Fibroblast of lung (primary cell): Measurements from ENCODE around the gene ADA. TPM values are rescaled to one million over a fixed set of nuclear protein-coding genes. Genes with fewer than 3 reads are reported as not detected.

Experiments
- DNase-seq, 2 donors: peaks; one replicate each; pipeline versions ENCODE4 v3.0.0 to v3.0.0-alpha.2; 2010; ENCODE audit warnings: low read depth in 2 of 2
- H2AFZ ChIP-seq: 2 replicates; pipeline ENCODE4 v1.5.1; 2012; ENCODE audit warnings: low read length, control low read depth, inconsistent platforms
- H3K27ac ChIP-seq: 2 replicates; pipeline ENCODE4 v1.5.1; 2011; ENCODE audit warnings: low read length, control low read depth; ENCODE audit not compliant: insufficient read depth
- H3K27me3 ChIP-seq: 2 replicates; pipeline ENCODE4 v1.5.1; 2011; ENCODE audit warnings: mild to moderate bottlenecking, low read length; ENCODE audit not compliant: control insufficient read depth, insufficient read depth
- H3K36me3 ChIP-seq: 2 replicates; pipeline ENCODE4 v1.5.1; 2011; ENCODE audit warnings: low read length; ENCODE audit not compliant: control insufficient read depth, insufficient read depth
- H3K4me1 ChIP-seq: 2 replicates; pipeline ENCODE4 v1.5.1; 2011; ENCODE audit warnings: low read length; ENCODE audit not compliant: control insufficient read depth, insufficient read depth; ENCODE audit errors: extremely low read depth
- H3K4me2 ChIP-seq: 2 replicates; pipeline ENCODE4 v1.5.1; 2011; ENCODE audit warnings: low read length, control low read depth; ENCODE audit not compliant: insufficient read depth; ENCODE audit errors: extremely low read depth
- H3K4me3 ChIP-seq, 4 experiments: fragments of 200-600 bp in 1 of 4; sonication (generic) in 1 of 4; replicated peaks in 1 of 4; 2 replicates each; pipeline ENCODE4 v1.5.1; 2011 to 2016; ENCODE audit warnings: low read length in 4 of 4, low read depth in 3 of 4, mild to moderate bottlenecking in 3 of 4, control low read depth in 2 of 4, inconsistent platforms in 1 of 4, mixed read lengths in 1 of 4; ENCODE audit not compliant: insufficient read depth in 1 of 4; ENCODE audit errors: control extremely low read depth in 1 of 4
- H3K79me2 ChIP-seq: 2 replicates; pipeline ENCODE4 v1.5.1; 2012; ENCODE audit warnings: mild to moderate bottlenecking, low read length, inconsistent platforms; ENCODE audit not compliant: control insufficient read depth, insufficient read depth
- H3K9ac ChIP-seq: 2 replicates; pipeline ENCODE4 v1.5.1; 2011; ENCODE audit warnings: mild to moderate bottlenecking, low read length, control low read depth; ENCODE audit not compliant: insufficient read depth
- H3K9me3 ChIP-seq: 2 replicates; pipeline ENCODE4 v1.5.1; 2012; ENCODE audit warnings: low read depth, low read length; ENCODE audit not compliant: control insufficient read depth, insufficient read depth
- H4K20me1 ChIP-seq: 2 replicates; pipeline ENCODE4 v1.5.1; 2011; ENCODE audit warnings: low read length; ENCODE audit not compliant: control insufficient read depth, insufficient read depth; ENCODE audit errors: extremely low read depth
- EZH2 ChIP-seq: IDR thresholded peaks from 2 replicates; pipeline ENCODE4 v1.5.1; 2012; ENCODE audit warnings: low read length, control low read depth, mild to moderate bottlenecking; ENCODE audit errors: missing control alignments
- polyA plus RNA-seq, 2 donors: library from polyadenylated mRNA; depleted of rRNA in 1 of 2; stranded (reverse) in 1 of 2; unstranded in 1 of 2; fragments of >200 nt; gene quantifications; 2 replicates each; pipeline ENCODE4 v1.2.1, GENCODE V29; 2011 to 2012; ENCODE audit warnings: missing spikeins in 1 of 2
- total RNA-seq: library from RNA; depleted of rRNA; stranded (reverse); fragments of >200 nt; gene quantifications from 2 replicates; pipeline ENCODE4 v1.2.1, GENCODE V29; 2014
- TF ChIP-seq, protein P1 (sequence below), 2 donors: IDR thresholded peaks in 1 of 2; conservative IDR thresholded peaks in 1 of 2; 1 replicate in 1 of 2; 2 replicates in 1 of 2; pipeline ENCODE4 v1.5.1; 2011 to 2012; ENCODE audit warnings: low read length in 2 of 2, control low read depth in 1 of 2, inconsistent platforms in 1 of 2, low read depth in 1 of 2, mild to moderate bottlenecking in 1 of 2

The ADA gene
- total and polyA plus RNA-seq, 2 donors (not counting 1 experiment from before 2014, with no cell fraction given): 5.4 to 21.9 TPM

DNA sequence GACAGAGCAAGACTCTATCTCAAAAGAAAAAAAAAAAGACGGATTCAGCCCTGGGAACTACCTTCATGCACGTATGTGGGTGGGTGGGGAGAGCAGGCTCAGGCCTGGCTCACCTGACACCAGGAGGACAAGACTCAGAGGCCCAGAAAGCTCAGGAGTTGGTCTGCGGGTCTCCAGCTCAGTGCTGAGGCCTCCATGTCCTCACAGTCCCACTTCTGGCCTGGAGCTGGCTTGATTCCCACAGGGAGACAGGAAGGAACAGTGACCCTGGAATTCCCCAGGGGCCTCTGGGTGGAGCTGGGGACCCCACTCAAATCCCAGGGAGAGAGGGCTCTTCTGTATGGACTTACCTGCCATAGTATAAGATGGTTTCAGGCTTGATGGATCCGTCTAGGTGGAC lies 15.6 kb downstream of the ADA start:
- H3K36me3 ChIP-seq: no peaks in the 10 kb centered on the region
- no peaks in the 10 kb centered on the region for H3K79me2 ChIP-seq
- TF ChIP-seq, protein P1, sequence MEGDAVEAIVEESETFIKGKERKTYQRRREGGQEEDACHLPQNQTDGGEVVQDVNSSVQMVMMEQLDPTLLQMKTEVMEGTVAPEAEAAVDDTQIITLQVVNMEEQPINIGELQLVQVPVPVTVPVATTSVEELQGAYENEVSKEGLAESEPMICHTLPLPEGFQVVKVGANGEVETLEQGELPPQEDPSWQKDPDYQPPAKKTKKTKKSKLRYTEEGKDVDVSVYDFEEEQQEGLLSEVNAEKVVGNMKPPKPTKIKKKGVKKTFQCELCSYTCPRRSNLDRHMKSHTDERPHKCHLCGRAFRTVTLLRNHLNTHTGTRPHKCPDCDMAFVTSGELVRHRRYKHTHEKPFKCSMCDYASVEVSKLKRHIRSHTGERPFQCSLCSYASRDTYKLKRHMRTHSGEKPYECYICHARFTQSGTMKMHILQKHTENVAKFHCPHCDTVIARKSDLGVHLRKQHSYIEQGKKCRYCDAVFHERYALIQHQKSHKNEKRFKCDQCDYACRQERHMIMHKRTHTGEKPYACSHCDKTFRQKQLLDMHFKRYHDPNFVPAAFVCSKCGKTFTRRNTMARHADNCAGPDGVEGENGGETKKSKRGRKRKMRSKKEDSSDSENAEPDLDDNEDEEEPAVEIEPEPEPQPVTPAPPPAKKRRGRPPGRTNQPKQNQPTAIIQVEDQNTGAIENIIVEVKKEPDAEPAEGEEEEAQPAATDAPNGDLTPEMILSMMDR (conservative IDR thresholded peaks at IDR 0.05 in 1 of 2, IDR thresholded peaks at IDR 0.05 in 1 of 2; ENCODE audit: low read depth in 1 of 2, low read length in 2 of 2): no peak
- no peak for TF ChIP-seq EZH2
- no peak overlapping the region for H2AFZ ChIP-seq
- no peak overlapping the region for H3K9ac ChIP-seq
- no peak for DNase-seq
- H4K20me1 ChIP-seq: no peaks in the 10 kb centered on the region
- H3K9me3 ChIP-seq: no peaks in the 10 kb centered on the region
- no peaks in the 10 kb centered on the region for H3K4me1 ChIP-seq
- H3K27ac ChIP-seq: no peak overlapping the region
- H3K4me3 ChIP-seq: no peak overlapping the region
- no peak overlapping the region for H3K4me2 ChIP-seq
- no peaks in the 10 kb centered on the region for H3K27me3 ChIP-seq

DNA sequence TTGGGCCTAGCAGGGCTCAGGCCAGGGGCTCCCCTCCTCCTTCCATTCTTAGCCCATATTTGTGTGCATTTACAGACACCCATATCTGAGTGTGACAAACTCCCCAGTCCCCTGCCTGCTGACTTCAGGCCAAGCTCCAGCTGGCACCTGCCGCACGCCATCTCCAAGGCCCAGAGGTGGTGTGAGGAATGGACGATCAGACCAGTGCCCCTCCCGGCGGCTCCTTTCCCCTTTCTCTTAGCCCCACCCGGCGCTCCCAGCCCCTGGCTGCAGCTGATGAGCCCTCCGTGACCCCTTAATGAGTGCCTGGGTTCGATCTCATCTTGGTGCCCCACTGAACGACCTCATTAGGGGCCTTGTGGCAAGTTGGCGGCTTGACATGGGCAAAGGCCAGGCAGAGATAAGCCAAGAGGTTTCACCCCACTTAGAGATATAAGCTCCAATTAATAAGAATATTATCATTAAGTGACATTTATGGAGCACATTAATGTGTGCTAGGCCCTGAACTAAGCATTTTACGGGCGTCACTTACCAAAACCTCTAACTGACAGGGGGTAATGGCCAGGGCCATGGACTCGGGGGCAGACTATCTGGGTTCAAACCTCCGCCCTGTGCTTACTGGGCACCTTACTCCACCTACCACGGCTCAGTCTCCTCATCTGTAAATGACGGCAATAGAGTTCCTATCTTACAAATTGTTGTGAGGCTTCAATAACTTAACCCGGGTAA lies 17.5 kb downstream of the ADA start:
- Histone ChIP-seq H3K4me2 (no peak overlapping the region), H4K20me1 (no peaks in the 10 kb centered on the region), H3K9me3 (no peaks in the 10 kb centered on the region), H3K27me3 (no peaks in the 10 kb centered on the region), H3K36me3 (no peaks in the 10 kb centered on the region), H3K9ac (no peak overlapping the region), H3K79me2 (no peaks in the 10 kb centered on the region), H2AFZ (no peak overlapping the region), H3K27ac (no peak overlapping the region), H3K4me3 (no peak overlapping the region), H3K4me1 (no peaks in the 10 kb centered on the region)
- DNase-seq: no peak
- TF ChIP-seq EZH2: no peak
- TF ChIP-seq, protein P1 (conservative IDR thresholded peaks at IDR 0.05 in 1 of 2, IDR thresholded peaks at IDR 0.05 in 1 of 2; ENCODE audit: low read depth in 1 of 2, low read length in 2 of 2): no peak

DNA sequence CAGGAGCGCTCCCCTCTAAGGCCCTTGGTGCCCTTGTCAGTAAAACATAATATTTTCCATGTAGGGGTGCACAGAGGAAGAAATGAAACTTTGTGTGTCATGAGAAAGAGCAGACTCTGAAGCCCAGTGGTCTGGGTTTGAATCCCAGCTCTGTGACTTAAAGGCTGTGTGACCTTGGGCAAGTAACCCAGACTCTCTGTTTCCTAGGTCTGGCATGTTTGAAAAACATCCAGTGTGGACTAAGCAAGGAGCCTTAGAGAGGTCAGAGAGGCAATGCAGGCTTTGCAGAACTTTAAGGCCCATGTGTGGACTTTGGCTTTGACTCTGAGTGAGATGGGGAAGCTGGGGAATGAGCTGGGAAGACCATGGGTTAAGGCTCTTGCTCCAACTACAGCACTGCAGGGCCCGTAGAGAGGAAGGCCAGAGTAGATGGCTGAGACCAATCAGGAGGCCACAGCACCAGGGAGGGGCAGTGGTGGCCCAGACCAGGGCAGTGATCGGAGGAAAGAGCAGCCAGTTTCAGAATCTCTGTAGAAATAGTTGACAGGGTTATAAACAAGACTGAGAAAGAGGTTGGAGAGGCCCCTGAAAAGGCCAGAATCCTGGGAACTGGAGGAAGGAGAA lies 18.2 kb downstream of the ADA start:
- no peaks in the 10 kb centered on the region for H3K36me3 ChIP-seq
- H3K9ac ChIP-seq: no peak overlapping the region
- no peak overlapping the region for H3K4me2 ChIP-seq
- no peaks in the 10 kb centered on the region for H4K20me1 ChIP-seq
- H3K27ac ChIP-seq: no peak overlapping the region
- H2AFZ ChIP-seq: no peak overlapping the region
- no peak for DNase-seq
- TF ChIP-seq, protein P1 (conservative IDR thresholded peaks at IDR 0.05 in 1 of 2, IDR thresholded peaks at IDR 0.05 in 1 of 2; ENCODE audit: low read depth in 1 of 2, low read length in 2 of 2): no peak
- no peak for TF ChIP-seq EZH2
- no peaks in the 10 kb centered on the region for H3K4me1 ChIP-seq
- no peaks in the 10 kb centered on the region for H3K27me3 ChIP-seq
- no peaks in the 10 kb centered on the region for H3K79me2 ChIP-seq
- H3K9me3 ChIP-seq: no peaks in the 10 kb centered on the region
- H3K4me3 ChIP-seq: no peak overlapping the region
